Prostate gland (tissue), 2 donors: ENCODE measurements around the gene NR1I3. TPM values are rescaled to one million over a fixed set of nuclear protein-coding genes. Genes with fewer than 3 reads are reported as not detected.

ENCODE experiments used
- DNase-seq: peaks from one replicate; pipeline ENCODE4 v3.0.0-alpha.2; 2019; ENCODE audit warnings: low spot score
- H3K27ac ChIP-seq, 2 donors: fragments of 200-600 bp; sonication (generic); 2 replicates each; pipeline ENCODE4 v1.5.1; 2017 to 2019
- H3K27me3 ChIP-seq: fragments of 200-600 bp; sonication (generic); replicated peaks from 2 replicates; pipeline ENCODE4 v1.5.1; 2019; ENCODE audit not compliant: insufficient read depth
- H3K36me3 ChIP-seq, 2 donors: fragments of 200-600 bp; sonication (generic); 1 replicate in 1 of 2; 2 replicates in 1 of 2; pipeline versions ENCODE4 v1.5.1 to v1.8.1; 2017 to 2019
- H3K4me1 ChIP-seq: fragments of 200-600 bp; sonication (generic); replicated peaks from 2 replicates; pipeline ENCODE4 v1.5.1; 2019
- H3K4me3 ChIP-seq, 2 donors: fragments of 200-600 bp; sonication (generic); 2 replicates each; pipeline ENCODE4 v1.5.1; 2017 to 2019
- H3K9me3 ChIP-seq: fragments of 200-600 bp; sonication (generic); 2 replicates; pipeline ENCODE4 v1.5.1; 2017
- CTCF ChIP-seq, 4 experiments: fragments of 200-600 bp in 2 of 4; fragments of 450-650 bp in 2 of 4; sonication (generic) in 2 of 4; IDR thresholded peaks; 1 replicate in 3 of 4; 2 replicates in 1 of 4; pipeline ENCODE4 v1.5.1; 2016 to 2019; ENCODE audit warnings: antibody characterized with exemption in 4 of 4, mild to moderate bottlenecking in 2 of 4, moderate library complexity in 2 of 4
- POLR2A ChIP-seq: fragments of 450-650 bp; IDR thresholded peaks from one replicate; pipeline ENCODE4 v1.6.1; 2016; ENCODE audit warnings: antibody characterized with exemption, mild to moderate bottlenecking
- POLR2AphosphoS5 ChIP-seq: sonication (generic); formaldehyde crosslinking; IDR thresholded peaks from one replicate; pipeline ENCODE4 v1.6.1; 2017; ENCODE audit warnings: antibody characterized with exemption
- WGBS: methylation state at CpG from one replicate; pipeline ENCODE4 v1.1.5; 2018; 5-methylcytosine and 5-hydroxymethylcytosine counted together
- intact Hi-C: fragments of 100-400 bp; cut with DNase I; formaldehyde crosslinking; loops from one replicate; pipeline ENCODE4 v1.14.2; 2022
- total RNA-seq, 2 donors: library from RNA; depleted of rRNA; stranded (reverse); fragments of >200 nt; gene quantifications; one replicate each; pipeline ENCODE4 v1.1.0, GENCODE V29; 2016

NR1I3 gene
- total RNA-seq, 2 donors from 2014 or later, result not detected

DNA sequence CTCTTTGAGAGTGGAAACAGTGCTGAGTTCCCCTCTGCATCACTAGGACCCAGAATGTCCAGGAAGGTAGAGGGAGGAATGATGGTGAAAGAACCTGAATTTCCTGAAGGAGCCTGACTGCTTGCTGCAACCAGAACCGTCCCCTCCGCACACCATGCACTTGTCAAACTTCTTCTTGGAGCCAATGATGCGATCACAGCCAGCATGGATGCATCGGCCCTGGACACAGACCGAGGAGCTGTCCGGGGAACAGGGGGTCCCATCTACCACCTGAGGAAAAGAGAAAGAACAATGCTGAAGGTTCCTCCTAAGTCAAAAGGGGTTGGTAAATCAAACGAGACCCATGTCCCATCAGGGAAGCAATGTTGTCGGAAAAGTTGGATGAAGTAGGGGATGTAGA, 46.0 kb downstream of the NR1I3 start:
- Histone ChIP-seq H3K9me3 (no peaks in the 10 kb centered on the region), H3K27ac (no peak overlapping the region), H3K4me1 (no peaks in the 10 kb centered on the region), H3K36me3 (no peaks in the 10 kb centered on the region), H3K27me3 (no peaks in the 10 kb centered on the region), H3K4me3 (no peak overlapping the region)
- WGBS, result 55% methylated on average over 8 of the region's 8 CpGs
- no peak for DNase-seq
- intact Hi-C loops, result no loop called here
- TF ChIP-seq CTCF (IDR thresholded peaks at IDR 0.05), result no peak
- TF ChIP-seq POLR2A, result no peak
- TF ChIP-seq POLR2AphosphoS5, result no peak

- Histone ChIP-seq H3K4me1 (no peaks in the 10 kb centered on the region), H3K36me3 (no peaks in the 10 kb centered on the region), H3K27me3 (no peaks in the 10 kb centered on the region), H3K4me3 (no peak overlapping the region), H3K9me3 (no peaks in the 10 kb centered on the region), H3K27ac (no peak overlapping the region)
- TF ChIP-seq POLR2AphosphoS5 (no peak), CTCF (IDR thresholded peaks at IDR 0.05) (no peak), POLR2A (no peak)
- 69% methylated on average over 22 of the region's 22 CpGs for WGBS
- no peak for DNase-seq
- intact Hi-C loops, result no loop called here
These were observed 47.0 kb downstream of the NR1I3 start for GRCh38 chr1:161190962-161191521.

- no peak for DNase-seq
- intact Hi-C loops, result no loop called here
- TF ChIP-seq CTCF (IDR thresholded peaks at IDR 0.05) (no peak), POLR2AphosphoS5 (no peak), POLR2A (no peak)
- no peaks in the 10 kb centered on the region for H3K9me3 ChIP-seq
- no peaks in the 10 kb centered on the region for H3K36me3 ChIP-seq
- no peaks in the 10 kb centered on the region for H3K27me3 ChIP-seq
- H3K4me1 ChIP-seq, result no peaks in the 10 kb centered on the region
- H3K4me3 ChIP-seq, result no peak overlapping the region
- 94% methylated on average over 5 of the region's 5 CpGs for WGBS
- H3K27ac ChIP-seq, result no peak overlapping the region
These were observed 49.0 kb downstream of the NR1I3 start for GRCh38 chr1:161189036-161189435.

GRCh38 chr1:161188381-161188780, 49.6 kb downstream of the NR1I3 start:
- H3K4me1 ChIP-seq, result no peaks in the 10 kb centered on the region
- no peak for DNase-seq
- H3K27ac ChIP-seq, result no peak overlapping the region
- no peaks in the 10 kb centered on the region for H3K9me3 ChIP-seq
- no peak overlapping the region for H3K4me3 ChIP-seq
- no peaks in the 10 kb centered on the region for H3K36me3 ChIP-seq
- no peaks in the 10 kb centered on the region for H3K27me3 ChIP-seq
- TF ChIP-seq CTCF (IDR thresholded peaks at IDR 0.05) (no peak), POLR2AphosphoS5 (no peak), POLR2A (no peak)
- 90% methylated on average over 6 of the region's 6 CpGs for WGBS
- intact Hi-C loops, result no loop called here

- no peaks in the 10 kb centered on the region for H3K36me3 ChIP-seq
- H3K4me3 ChIP-seq, result no peak overlapping the region
- H3K27ac ChIP-seq, result no peak overlapping the region
- DNase-seq, result no peak
- no peaks in the 10 kb centered on the region for H3K27me3 ChIP-seq
- no peaks in the 10 kb centered on the region for H3K9me3 ChIP-seq
- intact Hi-C loops, result no loop called here
- no peaks in the 10 kb centered on the region for H3K4me1 ChIP-seq
- TF ChIP-seq POLR2A (no peak), CTCF (IDR thresholded peaks at IDR 0.05) (no peak), POLR2AphosphoS5 (no peak)
- WGBS, result 81% methylated on average over 3 of the region's 3 CpGs
These were observed 50.7 kb downstream of the NR1I3 start for GRCh38 chr1:161187311-161187710.
